GM18868 (cell line): ENCODE results near the gene B9D1.

Source experiments
- ATAC-seq: cut with Tn5 transposase; IDR thresholded peaks from one replicate; pipeline ENCODE4 v1.9.1; 2021; ENCODE audit warnings: mild to moderate bottlenecking, moderate library complexity; ENCODE audit not compliant: unreplicated experiment

Gene B9D1

DNA sequence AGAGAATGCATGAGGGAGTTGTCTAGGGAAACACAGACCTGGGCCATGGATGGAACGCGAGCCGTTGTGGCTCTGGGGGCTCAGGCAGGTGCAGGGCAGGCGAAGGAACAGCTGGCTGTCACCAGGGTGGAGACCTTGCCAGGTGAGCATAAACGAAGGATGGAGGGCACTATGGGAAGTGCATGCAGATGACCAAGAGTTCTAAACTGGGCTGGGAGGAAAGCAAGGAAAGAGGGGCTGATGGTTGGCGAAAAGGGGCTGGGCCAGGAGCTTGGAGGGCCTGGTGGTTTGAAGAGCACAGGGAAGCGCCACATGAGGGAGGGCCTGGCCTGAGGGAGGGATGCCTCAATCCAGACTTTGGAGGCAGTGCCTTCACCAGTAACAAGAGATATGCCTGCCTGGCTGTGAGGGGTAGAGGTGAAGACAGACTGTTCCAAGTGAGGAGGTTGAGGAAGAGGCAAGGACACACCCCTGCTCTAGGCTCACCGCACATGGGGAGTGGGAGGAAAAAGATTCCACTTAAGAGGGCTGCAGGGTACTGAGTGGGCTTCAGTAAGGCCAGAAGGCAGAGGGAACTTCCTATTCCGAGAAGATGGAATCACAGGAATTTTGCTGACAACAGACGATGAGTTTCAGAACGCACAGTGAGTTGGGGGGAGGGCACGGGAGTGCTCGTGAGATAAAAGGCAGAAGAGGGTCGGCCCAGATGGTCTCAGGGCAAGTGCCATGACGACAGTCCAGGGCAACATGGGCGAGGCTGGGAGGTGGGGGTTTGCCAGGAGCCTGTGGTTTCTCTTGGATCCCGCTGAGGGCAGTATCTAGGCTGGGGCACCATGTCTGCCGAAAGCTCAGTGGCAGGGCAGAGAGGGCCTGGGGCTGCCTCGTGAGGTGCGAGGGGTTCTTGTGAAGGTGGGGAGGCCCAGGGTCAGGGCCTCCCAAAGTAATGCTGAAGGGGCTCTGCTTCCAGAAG is 20.6 kb downstream of the B9D1 start:
- ATAC-seq, result no peak

DNA sequence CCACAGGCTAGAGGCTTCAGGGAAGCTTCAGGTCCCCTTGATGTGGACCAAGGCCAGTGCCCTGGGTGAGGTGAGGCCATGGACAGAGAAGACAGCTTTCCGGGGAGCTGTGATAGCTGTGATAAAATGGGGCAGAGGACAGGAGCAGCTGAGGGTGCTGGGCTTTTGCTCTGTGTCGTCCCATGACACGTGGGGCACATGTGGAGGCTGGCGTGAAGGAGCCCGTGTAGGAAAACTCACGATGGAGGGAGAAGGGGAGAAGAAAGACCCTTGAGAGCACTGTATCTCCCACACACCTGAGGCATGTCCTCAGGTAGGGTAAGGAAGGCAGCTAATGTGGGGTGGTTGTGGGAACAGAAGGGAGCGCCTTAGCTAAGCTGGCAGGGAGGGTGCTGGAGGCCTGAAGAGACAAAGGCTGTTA is 21.3 kb downstream of the B9D1 start:
- ATAC-seq, result no peak

DNA sequence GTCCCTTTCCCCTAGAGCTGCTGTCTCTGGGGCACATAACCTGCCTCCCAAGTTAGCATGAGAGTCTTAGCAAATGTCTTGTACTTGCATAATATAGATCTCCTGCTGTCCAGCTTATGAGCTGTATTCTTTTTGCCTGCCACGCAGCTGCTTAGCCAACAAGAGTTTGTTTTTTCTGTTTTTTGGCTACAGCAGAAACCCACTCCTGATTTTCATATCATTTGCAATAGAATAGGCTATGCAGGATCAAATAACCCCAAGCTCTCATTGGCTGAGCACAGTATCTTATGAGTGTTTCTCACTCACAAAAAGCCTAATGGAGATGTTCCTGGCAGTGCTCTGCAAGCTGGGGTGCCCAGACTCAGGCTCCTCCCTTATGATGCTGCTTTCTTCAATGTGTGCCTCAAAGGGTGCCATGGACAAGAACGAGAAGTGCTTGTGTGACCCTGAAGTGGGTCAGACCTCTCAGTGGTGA is 23.1 kb downstream of the B9D1 start:
- no peak for ATAC-seq

DNA sequence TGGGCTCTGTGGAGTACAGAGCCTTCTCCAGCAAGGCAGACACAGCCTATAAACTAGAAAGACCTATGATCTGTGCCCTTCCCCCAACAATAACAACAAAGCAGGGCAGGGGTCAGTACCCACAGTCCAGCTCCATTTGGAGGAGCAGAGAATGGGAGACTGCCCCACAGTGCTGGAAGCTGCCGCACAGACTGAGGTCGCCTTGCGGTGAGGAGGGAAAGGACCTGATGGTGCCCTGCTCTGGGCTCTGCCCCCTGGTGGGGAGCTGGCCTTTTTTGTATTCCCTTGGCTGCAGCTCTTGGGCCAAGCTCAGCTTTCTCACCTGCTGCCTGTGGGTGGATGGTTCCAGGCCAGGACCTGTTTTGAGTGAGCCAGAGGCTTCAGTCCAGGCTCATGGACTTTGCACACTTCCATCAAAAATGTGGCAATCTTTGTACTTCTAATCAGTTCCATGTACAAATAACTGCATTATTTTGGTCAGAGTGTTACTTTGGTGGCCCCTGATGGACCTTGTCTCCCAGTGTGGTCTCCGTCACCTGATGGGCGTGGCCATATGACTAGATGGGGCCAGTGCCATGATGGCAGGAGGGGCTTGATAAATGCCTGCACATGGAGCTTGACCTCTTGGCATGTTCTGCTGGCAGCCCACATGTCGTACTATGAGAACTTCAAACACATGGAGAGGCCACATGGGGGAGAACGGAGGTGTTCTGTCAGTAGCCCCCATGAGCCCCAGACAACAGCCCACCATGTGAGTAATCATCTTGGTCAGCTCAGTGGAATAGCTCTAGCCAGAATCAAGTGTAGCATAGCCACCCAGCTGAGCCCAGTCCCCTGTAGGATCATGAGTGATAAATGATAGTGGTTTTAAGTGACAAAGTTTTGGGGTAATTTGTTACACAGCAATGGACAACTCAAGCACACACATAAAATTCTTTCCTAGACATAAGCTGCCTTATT is 24.2 kb downstream of the B9D1 start:
- peak; percentile 63 for ATAC-seq

DNA sequence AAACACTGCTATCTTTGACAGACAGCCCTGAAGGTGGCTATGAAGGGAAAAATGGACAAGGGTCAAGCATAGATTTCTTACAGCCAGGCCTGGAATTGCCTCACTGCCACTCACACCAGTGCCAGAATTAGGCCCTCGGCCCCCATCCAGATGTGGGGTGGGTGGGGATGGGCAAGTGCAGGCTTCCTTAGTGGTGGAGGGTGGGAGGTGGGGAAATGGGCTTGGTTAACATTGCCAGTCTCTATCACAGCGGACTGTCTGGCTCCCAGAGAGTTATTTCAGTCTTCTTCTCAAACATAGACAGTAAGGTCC is 24.9 kb downstream of the B9D1 start:
- no peak for ATAC-seq

DNA sequence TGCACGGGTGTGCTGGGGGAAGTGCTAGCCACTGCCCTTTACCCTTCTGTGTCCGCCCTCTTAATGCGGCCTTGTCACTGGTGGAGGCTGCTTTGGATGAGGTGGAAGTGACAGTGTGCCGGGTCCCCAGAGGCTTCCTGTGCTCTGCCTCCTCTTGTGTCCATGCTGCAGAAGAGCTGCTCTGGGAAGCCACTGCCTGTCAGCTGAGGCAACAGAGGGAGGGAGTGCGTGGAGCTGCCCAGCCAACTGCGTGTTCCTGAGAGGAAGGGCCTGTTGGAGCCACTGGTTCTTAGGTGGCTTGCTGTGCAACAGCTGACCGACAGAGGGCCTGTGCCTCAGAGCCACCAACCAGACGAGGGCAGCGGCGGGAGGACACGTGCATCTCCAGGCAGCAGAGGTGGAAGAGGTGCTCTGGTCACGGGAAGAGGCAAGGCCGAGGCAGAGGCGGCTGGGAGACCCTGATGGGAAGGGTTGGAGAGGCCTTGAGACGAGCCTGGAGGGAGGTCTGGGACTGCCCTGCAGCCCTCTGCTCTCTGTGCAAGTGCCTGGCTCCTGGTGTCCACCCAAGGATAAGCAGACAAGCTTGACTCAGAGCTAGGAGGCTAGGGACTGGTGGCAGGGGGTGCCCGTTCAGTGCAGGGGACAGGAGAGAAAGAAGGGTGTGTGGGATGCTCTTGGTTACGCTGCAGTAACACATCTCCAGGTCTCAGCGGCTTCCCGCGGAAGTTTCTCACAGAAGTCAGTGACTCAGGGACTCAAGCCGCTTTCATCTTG is 25.4 kb downstream of the B9D1 start:
- no peak for ATAC-seq

DNA sequence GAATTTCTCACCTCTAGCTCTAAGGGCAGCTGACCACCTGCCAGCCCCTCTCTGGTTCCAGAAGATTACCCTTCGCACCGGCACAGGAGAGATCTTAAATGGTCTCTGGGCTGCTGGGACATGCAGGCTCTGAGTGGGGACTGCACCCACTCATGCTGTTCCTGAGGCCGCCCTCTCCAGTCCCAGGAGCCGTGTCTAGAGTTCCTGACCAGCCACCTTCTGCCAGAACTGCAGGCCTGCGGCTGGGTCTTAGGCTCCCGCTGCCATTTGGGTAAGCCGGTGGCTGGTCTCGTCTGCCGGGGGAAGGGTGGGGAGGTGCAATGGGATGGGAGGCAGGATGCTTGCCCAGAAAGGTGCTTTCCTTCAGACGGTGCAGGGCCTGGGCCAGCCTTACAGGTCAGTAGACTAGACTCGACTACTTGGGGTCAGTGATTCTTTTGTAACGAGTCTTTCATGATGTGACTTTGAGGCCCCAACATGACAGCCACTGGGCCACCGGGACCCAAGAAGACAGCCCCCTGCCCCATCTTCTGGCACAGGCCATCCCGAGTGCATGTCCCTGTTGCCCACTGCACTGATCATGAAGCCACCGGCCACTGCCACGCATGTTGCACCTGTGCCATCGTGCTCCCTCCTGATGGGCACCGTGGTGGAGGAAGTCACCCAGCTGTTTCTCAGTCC is 26.4 kb downstream of the B9D1 start:
- ATAC-seq, result no peak

DNA sequence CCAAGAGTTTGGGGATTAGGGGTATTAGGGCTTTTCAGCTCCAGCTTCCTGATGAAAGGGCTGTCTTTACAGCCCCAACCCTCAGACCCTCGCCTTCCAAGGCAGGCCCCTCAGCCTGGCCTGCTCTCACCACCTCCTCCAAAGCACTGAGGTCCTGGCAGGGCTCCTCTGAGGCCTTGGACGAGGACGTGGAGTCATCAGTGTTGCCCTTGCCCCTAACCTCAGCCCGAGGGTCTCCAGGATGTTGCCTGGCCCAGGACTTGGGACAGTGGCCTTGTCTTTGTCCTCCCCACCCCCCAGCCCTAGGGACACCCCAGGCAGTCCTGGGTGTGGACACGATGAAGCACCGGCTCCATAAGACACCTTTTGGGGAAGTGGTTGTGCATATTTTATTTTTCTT is 28.2 kb downstream of the B9D1 start:
- no peak for ATAC-seq

DNA sequence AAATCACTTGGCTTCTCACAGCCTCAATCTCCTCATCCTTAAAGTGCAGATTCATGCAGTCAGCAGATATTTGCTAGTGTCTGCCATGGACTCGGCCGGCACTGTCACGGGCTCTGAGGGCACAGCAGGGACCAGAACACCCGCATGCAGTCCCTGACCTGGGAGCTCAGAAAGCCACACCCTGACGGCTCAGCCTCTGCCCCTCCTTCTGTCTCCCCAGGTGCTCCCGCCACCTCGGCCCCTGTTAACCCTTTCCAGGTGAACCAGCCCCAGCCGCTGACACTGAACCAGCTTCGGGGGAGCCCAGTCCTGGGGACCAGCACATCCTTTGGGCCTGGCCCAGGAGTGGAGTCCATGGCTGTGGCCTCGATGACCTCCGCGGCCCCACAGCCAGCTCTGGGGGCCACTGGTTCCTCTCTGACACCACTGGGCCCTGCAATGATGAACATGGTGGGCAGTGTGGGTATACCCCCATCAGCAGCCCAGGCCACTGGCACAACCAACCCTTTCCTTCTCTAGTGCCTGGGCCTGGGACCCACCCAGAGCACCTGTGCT is 28.7 kb downstream of the B9D1 start:
- ATAC-seq, result no peak

DNA sequence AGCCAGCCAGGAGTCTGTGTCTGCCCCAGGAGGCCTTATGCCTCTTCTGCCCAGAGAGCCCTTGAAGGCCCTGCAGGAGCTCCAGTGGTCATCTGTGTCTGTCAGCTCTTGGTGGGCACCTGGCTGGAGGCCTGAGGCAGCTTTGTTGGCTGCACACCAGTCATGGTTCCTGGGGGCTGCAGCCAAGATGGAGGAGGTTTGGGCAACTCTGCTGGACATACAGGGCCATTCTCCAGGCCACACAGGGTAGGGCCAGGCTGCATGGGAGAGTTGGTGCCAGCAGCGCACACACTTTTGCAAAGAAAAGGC is 29.4 kb downstream of the B9D1 start:
- no peak for ATAC-seq

DNA sequence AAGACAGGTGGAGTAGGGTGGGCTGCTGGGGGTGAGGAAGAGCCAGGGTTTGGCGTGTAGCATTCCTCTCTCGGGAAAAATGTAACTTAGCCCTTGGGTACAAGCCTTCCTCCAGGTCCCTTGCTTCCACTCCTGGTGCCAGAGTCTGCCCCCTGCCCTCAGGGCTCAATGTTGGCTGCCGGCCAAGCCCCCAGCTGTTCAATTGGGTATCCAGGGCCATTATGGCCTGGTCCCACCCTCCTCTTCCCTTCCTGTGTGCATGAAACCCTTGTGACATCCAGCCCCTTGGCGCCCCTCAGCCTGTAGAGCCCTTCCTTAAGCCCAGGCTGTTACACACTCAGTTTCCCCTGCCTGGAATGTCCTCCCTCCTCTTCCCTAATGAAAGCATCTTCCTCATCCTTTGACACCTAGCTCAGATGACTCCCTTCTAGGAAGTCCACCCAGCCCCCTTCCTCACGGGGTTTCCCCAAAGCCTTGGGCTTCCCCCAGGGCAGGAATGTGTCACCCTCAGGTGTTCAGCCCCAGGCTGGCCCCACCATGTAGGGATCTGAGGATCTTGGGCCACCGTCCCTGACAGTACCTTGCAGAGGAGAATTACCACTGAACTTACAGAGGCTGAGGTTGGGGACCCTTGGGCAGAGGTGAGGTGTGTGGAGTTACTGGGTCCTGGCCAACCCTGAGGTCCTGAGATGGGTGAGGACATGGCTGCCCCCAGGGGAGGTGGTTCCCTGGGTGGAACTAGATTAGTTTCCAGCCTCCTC is 30.0 kb downstream of the B9D1 start:
- no peak for ATAC-seq

DNA sequence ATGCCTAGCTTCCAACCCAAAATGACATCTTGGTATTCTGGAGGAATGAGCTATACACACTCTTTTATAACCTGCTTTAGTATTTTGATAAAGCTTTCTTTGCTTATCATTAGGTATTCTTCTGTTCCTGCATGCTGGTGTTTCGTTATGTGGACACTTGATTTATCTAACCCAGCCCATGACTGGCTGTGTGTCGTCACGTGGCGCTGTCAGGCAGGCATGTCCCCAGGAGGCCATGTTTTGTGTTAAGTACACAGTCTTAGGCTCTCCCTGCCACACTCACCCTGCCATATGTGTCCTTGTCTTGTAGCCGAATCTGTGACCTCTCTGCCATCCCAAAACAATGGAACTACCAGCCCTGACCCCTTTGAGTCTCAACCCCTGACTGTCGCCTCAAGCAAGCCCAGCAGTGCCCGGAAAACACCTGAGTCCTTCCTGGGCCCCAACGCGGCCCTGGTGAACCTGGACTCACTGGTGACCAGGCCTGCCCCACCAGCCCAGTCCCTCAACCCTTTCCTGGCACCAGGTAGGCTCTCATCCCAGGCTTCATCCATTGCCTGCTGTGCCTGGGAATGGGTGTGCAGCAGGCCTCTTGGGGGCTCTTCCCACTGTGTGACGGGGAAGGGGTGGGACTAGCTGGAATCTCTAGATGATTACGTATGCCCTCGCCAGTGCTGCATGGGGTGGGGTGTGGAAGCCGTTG is 30.8 kb downstream of the B9D1 start:
- no peak for ATAC-seq

DNA sequence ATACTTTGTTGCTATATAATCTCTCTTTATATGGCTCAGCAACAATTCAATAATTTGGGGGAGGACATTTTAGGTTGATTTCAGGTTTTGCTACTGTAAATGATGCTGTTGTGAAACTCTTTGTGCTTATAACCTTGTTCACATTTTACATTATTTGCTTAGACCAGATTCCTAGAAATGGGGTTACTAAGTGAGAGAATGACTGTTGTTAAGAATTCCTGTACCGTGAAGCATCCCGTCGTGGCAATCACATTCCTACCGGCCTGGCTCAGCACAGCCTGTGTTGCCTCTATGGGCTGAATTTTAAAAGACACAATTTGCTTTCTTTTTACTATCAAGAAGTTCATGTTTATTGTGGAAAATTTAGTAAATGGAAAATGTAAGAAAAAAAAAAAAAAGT is 31.4 kb downstream of the B9D1 start:
- ATAC-seq, result no peak

DNA sequence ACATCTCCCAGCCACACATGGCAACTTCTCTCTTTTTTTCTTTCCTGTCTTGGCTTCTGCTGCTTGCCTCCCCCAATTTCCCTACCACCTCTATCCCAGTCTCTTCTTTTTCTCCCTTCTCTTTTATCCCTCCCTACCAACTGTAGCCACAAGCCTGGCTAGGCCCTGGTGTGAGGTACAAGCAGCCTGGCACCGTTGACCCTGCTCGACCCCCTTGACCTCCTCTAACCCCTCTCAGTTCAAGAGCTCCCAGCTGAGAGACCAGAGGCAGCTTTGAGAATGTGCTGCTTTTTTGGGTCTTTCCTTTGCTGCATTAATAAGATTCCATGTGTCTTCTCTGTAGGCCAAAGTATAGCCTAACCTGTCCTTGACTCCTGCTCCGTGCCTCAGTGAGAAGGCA is 32.3 kb downstream of the B9D1 start:
- ATAC-seq, result no peak

DNA sequence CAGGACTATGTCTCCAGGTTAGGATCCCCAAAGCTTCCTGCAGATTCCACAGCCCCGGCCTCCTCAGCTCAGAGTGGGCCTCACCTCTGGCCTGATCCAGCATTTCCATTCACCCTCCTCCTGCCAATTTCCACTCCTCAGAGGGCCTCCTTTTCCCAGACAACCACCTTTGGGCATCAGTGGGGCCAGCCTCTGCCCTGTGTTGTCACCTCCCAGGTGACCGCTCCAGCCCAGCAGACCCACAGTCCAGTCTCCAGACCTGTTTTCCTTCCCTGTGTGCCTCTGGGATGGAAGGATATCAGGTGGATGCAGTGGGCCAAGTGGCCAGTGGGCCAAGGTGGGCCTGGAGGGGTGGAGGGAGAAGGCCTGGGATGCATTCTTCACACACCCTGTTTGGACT is 32.7 kb downstream of the B9D1 start:
- ATAC-seq, result no peak

DNA sequence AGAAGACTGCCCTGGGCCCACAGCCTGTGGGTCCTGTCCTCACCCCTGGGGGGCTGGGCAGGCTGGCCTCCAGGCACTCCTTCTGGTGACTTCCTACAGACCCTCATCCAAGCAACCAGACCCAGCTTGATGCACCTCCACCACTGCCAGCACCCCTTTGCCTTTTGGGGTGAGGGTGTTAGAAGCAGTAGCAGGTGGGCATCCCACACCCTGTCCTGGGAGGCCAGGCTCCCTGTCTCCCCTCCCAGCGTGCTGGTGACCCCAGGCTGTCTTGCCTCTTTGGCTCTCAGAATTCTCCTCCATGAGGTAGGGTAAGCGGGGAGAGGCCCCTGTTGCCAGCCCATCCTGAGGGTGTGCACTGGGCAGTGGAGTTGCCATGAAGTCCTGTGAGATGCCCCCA is 33.4 kb downstream of the B9D1 start:
- ATAC-seq, result no peak

DNA sequence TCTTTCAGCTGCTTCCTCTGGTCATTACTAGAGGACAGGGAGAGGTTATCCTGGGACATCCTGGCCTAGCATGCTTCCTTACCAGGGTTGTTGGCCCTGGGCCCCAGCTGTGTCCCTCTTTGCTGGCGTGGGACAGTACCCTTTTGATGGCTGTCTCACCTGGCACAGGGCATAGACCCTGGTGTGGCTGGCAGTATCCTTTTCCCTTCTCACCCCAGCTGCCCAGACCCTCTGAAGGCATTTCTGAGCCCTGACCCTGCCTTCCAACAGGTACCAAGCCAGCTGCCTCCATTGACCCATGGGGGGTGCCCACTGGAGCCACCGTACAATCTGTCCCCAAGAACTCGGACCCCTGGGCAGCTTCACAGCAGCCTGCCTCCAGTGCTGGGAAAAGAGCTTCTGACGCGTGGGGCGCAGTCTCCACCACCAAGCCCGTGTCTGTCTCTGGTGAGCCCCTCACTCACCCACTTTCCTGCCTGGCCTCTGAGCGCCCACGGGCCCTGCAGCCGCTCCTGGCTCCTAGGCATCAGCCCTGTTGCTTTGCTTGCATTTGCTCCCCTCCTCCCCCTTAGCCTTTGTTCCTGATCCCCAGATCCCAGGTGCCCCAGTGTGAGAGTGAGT is 34.0 kb downstream of the B9D1 start:
- no peak for ATAC-seq

DNA sequence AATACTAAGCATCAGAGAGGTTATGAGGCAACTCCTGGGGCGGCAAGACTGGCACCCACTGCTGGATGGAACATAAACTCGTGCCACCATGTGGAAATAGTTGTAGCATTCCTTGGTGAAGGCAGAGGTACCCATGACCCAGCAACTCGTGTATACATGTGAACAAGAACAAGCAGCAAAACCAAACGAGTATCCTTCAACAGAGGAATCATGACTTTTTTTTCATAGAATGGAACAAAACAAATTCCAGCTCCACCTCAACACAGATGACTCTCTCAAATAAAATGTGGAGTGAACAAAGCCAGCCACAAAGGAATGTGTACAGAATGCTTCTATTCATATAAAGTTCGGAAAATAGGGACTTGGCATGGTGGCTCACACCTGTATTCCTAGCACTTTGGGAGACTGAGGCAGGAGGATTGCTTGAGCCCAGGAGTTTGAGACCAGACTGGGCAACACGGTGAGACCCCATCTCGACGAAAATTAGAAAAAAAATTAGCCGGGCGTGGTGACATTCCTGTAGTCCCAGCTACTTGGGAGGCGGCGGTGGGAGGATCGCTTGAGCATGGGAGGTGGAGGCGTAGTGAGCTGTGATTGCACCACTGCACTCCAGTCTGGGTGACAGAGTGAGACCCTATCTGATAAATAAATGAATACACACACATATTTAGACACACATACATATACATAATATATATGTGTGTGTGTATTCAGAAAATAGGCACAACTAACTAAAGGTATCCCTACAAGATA is 35.3 kb downstream of the B9D1 start:
- ATAC-seq, result no peak
